B cell (primary cell): ENCODE data around the gene ETFRF1. TPM values are rescaled to one million over a fixed set of nuclear protein-coding genes. Genes with fewer than 3 reads are reported as not detected.

Experiments
- ATAC-seq: fragments of 200-7000 bp; cut with Tn5 transposase; one replicate; pipeline ENCODE4 v1.10.0; 2021; ENCODE audit warnings: low read depth, mild to moderate bottlenecking, moderate number of reproducible peaks, moderate library complexity
- CTCF ChIA-PET: fragments of 350-600 bp; sonication (Branson Sonifier 250); formaldehyde crosslinking; loops from one replicate; lab custom pipeline; 2021; ENCODE audit warnings: antibody characterized with exemption, inconsistent platforms; lab: Charles Lee
- POLR2A ChIA-PET: fragments of 350-600 bp; sonication (Branson Sonifier 250); formaldehyde crosslinking; loops from one replicate; lab custom pipeline; 2021; ENCODE audit warnings: antibody characterized with exemption; lab: Charles Lee
- DNase-seq: peaks from one replicate; pipeline ENCODE4 v3.0.0; 2013
- H2AFZ ChIP-seq: 2 replicates; pipeline ENCODE4 v1.6.1; 2012; ENCODE audit warnings: mild to moderate bottlenecking, low read depth, low read length; ENCODE audit not compliant: insufficient read depth, poor library complexity, severe bottlenecking
- H3K27ac ChIP-seq, 2 donors: 1 replicate in 1 of 2; 2 replicates in 1 of 2; pipeline ENCODE4 v1.5.1; 2012 to 2013; ENCODE audit warnings: low read length in 2 of 2, mild to moderate bottlenecking in 2 of 2, moderate library complexity in 1 of 2
- H3K27me3 ChIP-seq, 4 experiments: fragments of 200-600 bp in 1 of 4; sonication (generic) in 1 of 4; replicated peaks in 1 of 4; 1 replicate in 2 of 4; 2 replicates in 2 of 4; pipeline versions ENCODE4 v1.6.1 to v1.7.0; 2013 to 2016; ENCODE audit warnings: low read length in 3 of 4, mild to moderate bottlenecking in 2 of 4, mixed read lengths in 1 of 4, moderate library complexity in 1 of 4; ENCODE audit not compliant: insufficient read depth in 4 of 4, control insufficient read depth in 3 of 4; ENCODE audit errors: control extremely low read depth in 1 of 4
- H3K36me3 ChIP-seq, 2 experiments: replicated peaks in 1 of 2; 1 replicate in 1 of 2; 2 replicates in 1 of 2; pipeline versions ENCODE4 v1.6.1 to v1.7.1; 2013; ENCODE audit warnings: low read length in 1 of 2; ENCODE audit not compliant: insufficient read depth in 2 of 2, control insufficient read depth in 1 of 2; ENCODE audit errors: control extremely low read depth in 1 of 2, extremely low read depth in 1 of 2
- H3K4me1 ChIP-seq, 2 donors: fragments of 200-600 bp in 1 of 2; sonication (generic) in 1 of 2; 1 replicate in 1 of 2; 2 replicates in 1 of 2; pipeline versions ENCODE4 v1.5.1 to v1.6.1; 2013 to 2017; ENCODE audit warnings: low read length in 2 of 2; ENCODE audit not compliant: control insufficient read depth in 2 of 2, insufficient read depth in 2 of 2
- H3K4me2 ChIP-seq: replicated peaks from 2 replicates; pipeline ENCODE3; 2012; ENCODE audit warnings: mild to moderate bottlenecking, low read depth, low read length; ENCODE audit not compliant: poor library complexity, severe bottlenecking
- H3K4me3 ChIP-seq, 5 experiments: fragments of 200-600 bp in 1 of 5; sonication (generic) in 1 of 5; 1 replicate in 3 of 5; 2 replicates in 2 of 5; pipeline versions ENCODE4 v1.5.1 to v1.7.0; 2011 to 2016; ENCODE audit warnings: low read length in 4 of 5, mild to moderate bottlenecking in 4 of 5, low read depth in 2 of 5, control low read depth in 1 of 5, moderate library complexity in 1 of 5; ENCODE audit not compliant: insufficient read depth in 1 of 5; ENCODE audit errors: control extremely low read depth in 1 of 5, extremely low read depth in 1 of 5
- H3K79me2 ChIP-seq: fragments of 200-600 bp; sonication (generic); one replicate; pipeline ENCODE4 v1.6.0; 2016; ENCODE audit warnings: low read length; ENCODE audit not compliant: control insufficient read depth, insufficient read depth
- H3K9ac ChIP-seq: fragments of 200-600 bp; sonication (generic); 2 replicates; pipeline ENCODE4 v1.6.1; 2017; ENCODE audit warnings: mild to moderate bottlenecking, low read length, moderate library complexity
- H3K9me3 ChIP-seq, 3 donors: one replicate each; pipeline versions ENCODE4 v1.6.1 to v1.7.1; 2013; ENCODE audit warnings: low read length in 2 of 3; ENCODE audit not compliant: control insufficient read depth in 2 of 3, insufficient read depth in 1 of 3; ENCODE audit errors: control extremely low read depth in 1 of 3
- H4K20me1 ChIP-seq: 2 replicates; pipeline ENCODE4 v1.6.0; 2012; ENCODE audit warnings: mild to moderate bottlenecking, low read length; ENCODE audit not compliant: insufficient read depth, control insufficient read depth, poor library complexity, severe bottlenecking
- H3K27ac Mint-ChIP-seq: one replicate; pipeline ENCODE4 v1.8.0; 2021; ENCODE audit warnings: mixed read lengths
- H3K27me3 Mint-ChIP-seq: one replicate; pipeline ENCODE4 v1.8.0; 2021; ENCODE audit warnings: mixed read lengths
- H3K4me1 Mint-ChIP-seq: one replicate; pipeline ENCODE4 v1.8.0; 2021; ENCODE audit warnings: mixed read lengths
- H3K4me3 Mint-ChIP-seq: one replicate; pipeline ENCODE4 v1.8.0; 2021; ENCODE audit warnings: mixed read lengths
- H3K9me3 Mint-ChIP-seq: one replicate; pipeline ENCODE4 v1.8.0; 2022; ENCODE audit warnings: mixed read lengths; ENCODE audit not compliant: insufficient read depth
- EZH2 ChIP-seq: IDR thresholded peaks from 2 replicates; pipeline ENCODE4 v1.6.1; 2012; ENCODE audit warnings: borderline replicate concordance, low read depth, mild to moderate bottlenecking, moderate library complexity, low read length; ENCODE audit not compliant: insufficient read depth, poor library complexity, severe bottlenecking
- WGBS: methylation state at CpG from one replicate; pipeline ENCODE4 v1.1.5; 2013; ENCODE audit warnings: missing lambda C conversion rate; ENCODE audit not compliant: insufficient coverage; 5-methylcytosine and 5-hydroxymethylcytosine counted together
- intact Hi-C: fragments of 100-400 bp; cut with micrococcal nuclease; formaldehyde crosslinking; loops from one replicate; pipeline ENCODE4 v1.10.0; 2022
- polyA plus RNA-seq: library from polyadenylated mRNA; depleted of rRNA; stranded (reverse); fragments of >200 nt; gene quantifications from 2 replicates; pipeline ENCODE4 v1.2.3, GENCODE V29; 2012
- total RNA-seq, 2 donors: library from RNA; stranded (reverse); fragments of 120-200 nt in 1 of 2; gene quantifications; 1 replicate in 1 of 2; 2 replicates in 1 of 2; pipeline versions ENCODE4 v1.2.3 to v1.2.4, GENCODE V29; 2013 to 2022
- TF ChIP-seq, protein P1 (sequence below): fragments of 200-600 bp; IDR thresholded peaks from one replicate; pipeline ENCODE4 v1.8.0; 2022; ENCODE audit warnings: antibody characterized with exemption, mild to moderate bottlenecking

ETFRF1 gene
- total and polyA plus RNA-seq, 2 donors (not counting 1 experiment from before 2014, with no cell fraction given), result 17.9 to 26.1 TPM

DNA sequence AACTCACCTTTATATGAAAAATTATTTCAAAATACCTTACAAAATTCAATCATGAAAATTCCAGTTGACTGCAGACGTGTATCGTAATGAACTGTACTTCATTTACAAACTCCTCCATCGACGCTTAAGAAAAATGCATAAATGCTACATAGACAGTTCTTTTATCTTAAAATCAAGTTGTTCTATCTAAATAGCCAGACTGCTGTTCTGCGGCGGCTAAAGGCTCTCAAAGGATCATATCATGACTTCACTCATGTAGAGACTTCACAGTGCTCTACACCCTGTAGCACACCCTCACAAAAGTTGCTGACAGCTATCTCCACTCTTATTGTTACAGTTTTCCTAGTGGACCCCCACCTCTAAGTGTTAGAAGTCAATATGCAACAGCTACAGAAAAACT, 50.5 kb downstream of the ETFRF1 start:
- H2AFZ ChIP-seq, result no peak overlapping the region
- H3K4me2 ChIP-seq, result no peak overlapping the region
- H3K9ac ChIP-seq, result no peak overlapping the region
- Mint-ChIP-seq H3K4me1 (peaks cover 26% of the 10 kb centered on the region), H3K4me3 (no peak overlapping the region), H3K27me3 (no peaks in the 10 kb centered on the region), H3K9me3 (no peaks in the 10 kb centered on the region), H3K27ac (no peak overlapping the region)
- peaks cover 7% of the 10 kb centered on the region for H4K20me1 ChIP-seq
- no peaks in the 10 kb centered on the region for H3K27me3 ChIP-seq
- TF ChIP-seq EZH2, result no peak
- TF ChIP-seq, protein P1, sequence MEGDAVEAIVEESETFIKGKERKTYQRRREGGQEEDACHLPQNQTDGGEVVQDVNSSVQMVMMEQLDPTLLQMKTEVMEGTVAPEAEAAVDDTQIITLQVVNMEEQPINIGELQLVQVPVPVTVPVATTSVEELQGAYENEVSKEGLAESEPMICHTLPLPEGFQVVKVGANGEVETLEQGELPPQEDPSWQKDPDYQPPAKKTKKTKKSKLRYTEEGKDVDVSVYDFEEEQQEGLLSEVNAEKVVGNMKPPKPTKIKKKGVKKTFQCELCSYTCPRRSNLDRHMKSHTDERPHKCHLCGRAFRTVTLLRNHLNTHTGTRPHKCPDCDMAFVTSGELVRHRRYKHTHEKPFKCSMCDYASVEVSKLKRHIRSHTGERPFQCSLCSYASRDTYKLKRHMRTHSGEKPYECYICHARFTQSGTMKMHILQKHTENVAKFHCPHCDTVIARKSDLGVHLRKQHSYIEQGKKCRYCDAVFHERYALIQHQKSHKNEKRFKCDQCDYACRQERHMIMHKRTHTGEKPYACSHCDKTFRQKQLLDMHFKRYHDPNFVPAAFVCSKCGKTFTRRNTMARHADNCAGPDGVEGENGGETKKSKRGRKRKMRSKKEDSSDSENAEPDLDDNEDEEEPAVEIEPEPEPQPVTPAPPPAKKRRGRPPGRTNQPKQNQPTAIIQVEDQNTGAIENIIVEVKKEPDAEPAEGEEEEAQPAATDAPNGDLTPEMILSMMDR, result no peak
- H3K4me1 ChIP-seq, result peaks cover 8 to 14% of the 10 kb centered on the region in 2 donors
- CTCF ChIA-PET, result interaction anchor here (0.6 to 1.3 kb wide), 3 partner anchors 8 to 53 kb away, joined by 3 to 4 read pairs (median 3); no protein-coding TSS in a partner anchor
- no peak overlapping the region for H3K4me3 ChIP-seq
- DNase-seq (no peak), ATAC-seq (no peak)
- H3K36me3 ChIP-seq, result peaks cover 0 to 15% of the 10 kb centered on the region in 2 experiments
- peaks cover 60% of the 10 kb centered on the region for H3K79me2 ChIP-seq
- H3K27ac ChIP-seq, result no peak overlapping the region
- H3K9me3 ChIP-seq, result no peaks in the 10 kb centered on the region
- intact Hi-C loops, result no loop called here
- 97% methylated on average over 6 of the region's 6 CpGs for WGBS
- POLR2A ChIA-PET, result no interaction called here

- no peak for TF ChIP-seq EZH2
- TF ChIP-seq, protein P1, result no peak
- H3K27me3 ChIP-seq, result no peaks in the 10 kb centered on the region
- no peak for ATAC-seq
- peaks cover 15 to 30% of the 10 kb centered on the region in 2 donors for H3K4me1 ChIP-seq
- no peaks in the 10 kb centered on the region for H3K27me3 Mint-ChIP-seq
- over 99% methylated on average over 12 of the region's 20 CpGs for WGBS
- intact Hi-C loops, result no loop called here
- CTCF ChIA-PET, result interaction anchor here (0.7 to 1.9 kb wide), 3 partner anchors 8 to 82 kb away, joined by 3 to 5 read pairs (median 4); no protein-coding TSS in a partner anchor
- no peak overlapping the region for H2AFZ ChIP-seq
- no peak overlapping the region for H3K27ac Mint-ChIP-seq
- peaks cover 7% of the 10 kb centered on the region for H4K20me1 ChIP-seq
- H3K9me3 Mint-ChIP-seq, result no peaks in the 10 kb centered on the region
- H3K4me3 ChIP-seq, result no peak overlapping the region
- POLR2A ChIA-PET, result no interaction called here
- H3K4me2 ChIP-seq, result no peak overlapping the region
- peaks cover 38% of the 10 kb centered on the region for H3K4me1 Mint-ChIP-seq
- no peak overlapping the region for H3K9ac ChIP-seq
- peaks cover 0 to 12% of the 10 kb centered on the region in 2 experiments for H3K36me3 ChIP-seq
- no peaks in the 10 kb centered on the region for H3K9me3 ChIP-seq
- H3K79me2 ChIP-seq, result peaks cover 55% of the 10 kb centered on the region
- peak overlapping the region; percentile 7 for H3K4me3 Mint-ChIP-seq
- DNase-seq, result no peak
- no peak overlapping the region for H3K27ac ChIP-seq
Observed at GRCh38 chr12:25248137-25248536, 53.1 kb downstream of the ETFRF1 start.
